K562 (cell line): Measurements from ENCODE around the gene FASTK. TPM values are rescaled to one million over a fixed set of nuclear protein-coding genes. Genes with fewer than 3 reads are reported as not detected.

ENCODE experiments used
- ARNT ChIP-seq, 2 experiments: fragments of 450-650 bp; IDR thresholded peaks; 2 replicates each; pipeline ENCODE4 v1.6.1; 2016; ENCODE audit warnings: mild to moderate bottlenecking in 1 of 2
- EZH2 ChIP-seq: IDR thresholded peaks from 2 replicates; pipeline ENCODE4 v1.6.1; 2012; ENCODE audit warnings: low read depth, mild to moderate bottlenecking, inconsistent platforms, low read length, borderline replicate concordance
- FOXM1 ChIP-seq, 2 experiments: fragments of 450-650 bp in 1 of 2; sonication (generic) in 1 of 2; formaldehyde crosslinking in 1 of 2; IDR thresholded peaks; 2 replicates each; pipeline versions ENCODE4 v1.6.1 to v1.9.0; 2017 to 2022; ENCODE audit warnings: low read depth in 2 of 2, mild to moderate bottlenecking in 2 of 2, missing genetic modification reagents in 1 of 2, moderate library complexity in 1 of 2
- GTF3C2 ChIP-seq: IDR thresholded peaks from 3 replicates; pipeline ENCODE4 v1.6.1; 2011; ENCODE audit warnings: borderline replicate concordance, mild to moderate bottlenecking, moderate library complexity; ENCODE audit not compliant: insufficient read length; ENCODE audit errors: extremely low read depth
- LCOR ChIP-seq: sonication (generic); formaldehyde crosslinking; IDR thresholded peaks from 2 replicates; pipeline ENCODE4 v1.8.0; 2022; ENCODE audit warnings: mild to moderate bottlenecking, missing genetic modification reagents
- MBD1 ChIP-seq: fragments of 250-450 bp; sonication (Bioruptor Pico); IDR thresholded peaks from 2 replicates; pipeline ENCODE4 v1.8.0; 2022; ENCODE audit warnings: inconsistent platforms
- MEF2D ChIP-seq: conservative IDR thresholded peaks from 2 replicates; pipeline ENCODE4 v1.6.1; 2016; ENCODE audit warnings: low read depth, missing genetic modification characterization, missing compliant biosample characterization
- RBFOX2 ChIP-seq: fragments of 200-400 bp; formaldehyde crosslinking; IDR thresholded peaks from 2 replicates; pipeline ENCODE4 v1.6.1; 2017; ENCODE audit warnings: low read depth, mild to moderate bottlenecking, low read length, moderate library complexity
- RREB1 ChIP-seq: fragments of 250-450 bp; sonication (Bioruptor Pico); IDR thresholded peaks from 2 replicates; pipeline ENCODE4 v1.4.0; 2020
- SIRT6 ChIP-seq: IDR thresholded peaks from one replicate; pipeline ENCODE4 v1.6.1; 2012; ENCODE audit warnings: low read depth, mild to moderate bottlenecking, control low read depth, inconsistent platforms, low read length, moderate library complexity
- TAL1 ChIP-seq: fragments of 450-650 bp; IDR thresholded peaks from 2 replicates; pipeline ENCODE4 v1.6.1; 2016; ENCODE audit warnings: mild to moderate bottlenecking
- ZNF699 ChIP-seq: fragments of 250-450 bp; sonication (Bioruptor Pico); IDR thresholded peaks from 2 replicates; pipeline ENCODE4 v1.8.0; 2021; ENCODE audit warnings: mild to moderate bottlenecking, moderate library complexity; ENCODE audit not compliant: insufficient replicate concordance
- polyA plus RNA-seq, 8 experiments: library from polyadenylated mRNA; depleted of rRNA in 4 of 8; stranded (reverse) in 5 of 8; unstranded in 3 of 8; fragments of >200 nt; fragmentation: Nextera tagmentation in 2 of 8; fragmentation: Illumina TruSeq in 1 of 8; extraction: Ambion mirVana in 2 of 8; extraction: Trizol in 1 of 8; gene quantifications; 2 replicates each; pipeline versions ENCODE4 v1.2.1 to v1.2.3, GENCODE V29; 2011 to 2014; ENCODE audit warnings: inconsistent platforms in 1 of 8, missing spikeins in 1 of 8
- total RNA-seq, 7 experiments: library from RNA; depleted of rRNA in 6 of 7; stranded (reverse); fragments of >200 nt in 6 of 7; fragmentation: Illumina TruSeq in 2 of 7; extraction: Trizol in 2 of 7; gene quantifications; 2 replicates each; pipeline versions ENCODE4 v1.2.1 to v1.2.3, GENCODE V29; 2011 to 2021; ENCODE audit warnings: low replicate concordance in 1 of 7

The FASTK gene
- total and polyA plus RNA-seq, 9 of the 15 experiments (the other 6 are each of a cell fraction or from before 2014, with no cell fraction given): 0.51 to 150 (median 48.2) TPM

- no peak; the same call in 1 of the 2 replicates for TF ChIP-seq LCOR
- TF ChIP-seq MEF2D: no peak
- TF ChIP-seq ARNT (IDR thresholded peaks at IDR 0.05): no peak
- TF ChIP-seq ZNF699: no peak
- TF ChIP-seq RREB1 (CRISPR knock-in tag): peak; percentile 20; the same call in 1 of the 2 replicates
- TF ChIP-seq RBFOX2: peak; percentile 91
- no peak for TF ChIP-seq MBD1 (CRISPR knock-in tag)
- TF ChIP-seq EZH2: no peak
- TF ChIP-seq SIRT6: no peak
- no peak for TF ChIP-seq GTF3C2
- TF ChIP-seq TAL1: no peak
- 0 out of 2 replicates have a peak, but pooled peaks have one; percentile 8 for TF ChIP-seq FOXM1 (IDR thresholded peaks at IDR 0.05; ENCODE audit: low read depth)
- no peak for TF ChIP-seq FOXM1 (CRISPR knock-in tag; IDR thresholded peaks at IDR 0.05; ENCODE audit: low read depth)
Observed at GRCh38 chr7:151085691-151086620, 5.3 kb upstream of the FASTK start, which contains the start of gene AGAP3 (continued).
